Measurements from ENCODE around the gene PJA2. TPM values are rescaled to one million over a fixed set of nuclear protein-coding genes. Genes with fewer than 3 reads are reported as not detected.

Gene PJA2
- total RNA-seq, 2 experiments from 2014 or later: 88.8 to 92.9 TPM

DNA sequence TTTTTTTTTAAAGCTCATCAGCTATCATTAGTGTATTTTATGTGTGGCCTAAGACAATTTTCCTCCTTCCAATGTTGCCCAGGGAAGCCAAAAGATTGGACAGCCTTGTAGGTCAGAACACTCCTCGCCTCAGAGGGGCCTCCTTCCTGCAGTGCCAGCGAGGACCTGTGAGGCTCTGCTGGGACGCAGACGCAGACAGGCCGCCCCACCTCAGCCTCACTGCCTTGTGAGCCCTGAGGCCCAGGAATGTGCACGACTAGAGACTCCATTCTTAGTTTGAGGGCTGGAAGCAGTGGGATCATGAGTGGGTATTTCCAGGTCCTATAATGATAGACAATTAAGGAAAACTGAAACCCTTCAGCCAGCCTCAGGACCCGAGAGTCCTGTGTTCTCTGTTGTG lies 85.4 kb downstream of the PJA2 start:
- peaks cover 11% of the 10 kb centered on the region for H3K36me3 Mint-ChIP-seq (ENCODE audit: low read depth)
- no peaks in the 10 kb centered on the region for H3K27me3 ChIP-seq (ENCODE audit: control insufficient read depth in 1 of 2, insufficient read depth in 2 of 2, low read length in 2 of 2)
- DNase-seq: no peak
- H3K4me3 Mint-ChIP-seq: no peak overlapping the region
- no peaks in the 10 kb centered on the region for H3K4me1 Mint-ChIP-seq (ENCODE audit: low read depth)
- no peak overlapping the region for H3K27ac ChIP-seq (ENCODE audit: low read depth in 1 of 2, low read length in 2 of 2)
- no peak for ATAC-seq (ENCODE audit: poor library complexity)
- H3K4me1 ChIP-seq (ENCODE audit: insufficient read depth, low read length): no peaks in the 10 kb centered on the region
- CTCF ChIA-PET: no interaction called here
- H3K4me3 ChIP-seq (ENCODE audit: low read length): no peak overlapping the region
- H3K36me3 ChIP-seq (ENCODE audit: insufficient read depth, low read length): no peaks in the 10 kb centered on the region
- no peaks in the 10 kb centered on the region for H3K9me3 ChIP-seq (ENCODE audit: control insufficient read depth in 1 of 2, insufficient read depth in 1 of 2, low read length in 2 of 2)
- intact Hi-C loops (cut with DNase I, micrococcal nuclease): no loop called here
- H3K27me3 Mint-ChIP-seq: no peaks in the 10 kb centered on the region
- POLR2A ChIA-PET: no interaction called here
- H3K9me3 Mint-ChIP-seq: no peaks in the 10 kb centered on the region
- no peak overlapping the region for H3K27ac Mint-ChIP-seq
- TF ChIP-seq, protein P1, sequence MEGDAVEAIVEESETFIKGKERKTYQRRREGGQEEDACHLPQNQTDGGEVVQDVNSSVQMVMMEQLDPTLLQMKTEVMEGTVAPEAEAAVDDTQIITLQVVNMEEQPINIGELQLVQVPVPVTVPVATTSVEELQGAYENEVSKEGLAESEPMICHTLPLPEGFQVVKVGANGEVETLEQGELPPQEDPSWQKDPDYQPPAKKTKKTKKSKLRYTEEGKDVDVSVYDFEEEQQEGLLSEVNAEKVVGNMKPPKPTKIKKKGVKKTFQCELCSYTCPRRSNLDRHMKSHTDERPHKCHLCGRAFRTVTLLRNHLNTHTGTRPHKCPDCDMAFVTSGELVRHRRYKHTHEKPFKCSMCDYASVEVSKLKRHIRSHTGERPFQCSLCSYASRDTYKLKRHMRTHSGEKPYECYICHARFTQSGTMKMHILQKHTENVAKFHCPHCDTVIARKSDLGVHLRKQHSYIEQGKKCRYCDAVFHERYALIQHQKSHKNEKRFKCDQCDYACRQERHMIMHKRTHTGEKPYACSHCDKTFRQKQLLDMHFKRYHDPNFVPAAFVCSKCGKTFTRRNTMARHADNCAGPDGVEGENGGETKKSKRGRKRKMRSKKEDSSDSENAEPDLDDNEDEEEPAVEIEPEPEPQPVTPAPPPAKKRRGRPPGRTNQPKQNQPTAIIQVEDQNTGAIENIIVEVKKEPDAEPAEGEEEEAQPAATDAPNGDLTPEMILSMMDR (IDR thresholded peaks at IDR 0.05): no peak

- no peaks in the 10 kb centered on the region for H3K9me3 ChIP-seq (ENCODE audit: control insufficient read depth in 1 of 2, insufficient read depth in 1 of 2, low read length in 2 of 2)
- no peak for ATAC-seq (ENCODE audit: poor library complexity)
- no peaks in the 10 kb centered on the region for H3K4me1 Mint-ChIP-seq (ENCODE audit: low read depth)
- TF ChIP-seq, protein P1 (IDR thresholded peaks at IDR 0.05): no peak
- no peak overlapping the region for H3K4me3 ChIP-seq (ENCODE audit: low read length)
- H3K4me1 ChIP-seq (ENCODE audit: insufficient read depth, low read length): no peaks in the 10 kb centered on the region
- no peaks in the 10 kb centered on the region for H3K27me3 ChIP-seq (ENCODE audit: control insufficient read depth in 1 of 2, insufficient read depth in 2 of 2, low read length in 2 of 2)
- no peak overlapping the region for H3K27ac Mint-ChIP-seq
- no peaks in the 10 kb centered on the region for H3K27me3 Mint-ChIP-seq
- H3K9me3 Mint-ChIP-seq: no peaks in the 10 kb centered on the region
- DNase-seq: no peak
- H3K4me3 Mint-ChIP-seq: no peak overlapping the region
- CTCF ChIA-PET: no interaction called here
- no peaks in the 10 kb centered on the region for H3K36me3 ChIP-seq (ENCODE audit: insufficient read depth, low read length)
- intact Hi-C loops (cut with DNase I, micrococcal nuclease): no loop called here
- no peak overlapping the region for H3K27ac ChIP-seq (ENCODE audit: low read depth in 1 of 2, low read length in 2 of 2)
- peaks cover 11% of the 10 kb centered on the region for H3K36me3 Mint-ChIP-seq (ENCODE audit: low read depth)
- POLR2A ChIA-PET: no interaction called here
Measured at GRCh38 chr5:109322694-109323093, 87.1 kb downstream of the PJA2 start.

DNA sequence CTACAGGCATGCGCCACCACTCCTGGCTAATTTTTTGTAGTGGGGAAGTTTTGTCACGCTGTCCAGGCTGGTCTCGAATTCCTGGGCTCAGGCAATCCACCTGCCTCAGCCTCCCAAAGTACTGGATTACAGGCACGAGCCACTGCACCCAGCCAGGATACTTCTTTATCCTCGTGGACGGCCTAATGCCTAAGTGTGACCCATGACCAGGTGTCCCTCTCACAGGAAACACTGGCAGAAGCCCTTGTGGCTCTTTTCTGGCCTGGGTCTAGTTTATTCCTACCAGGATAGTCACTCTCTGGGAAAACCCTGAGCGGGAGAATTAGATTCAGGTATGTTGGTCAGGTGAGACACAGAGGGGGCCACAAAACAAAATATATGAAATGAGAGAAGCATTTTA lies 90.4 kb downstream of the PJA2 start:
- intact Hi-C loops (cut with DNase I, micrococcal nuclease): no loop called here
- H3K4me1 ChIP-seq (ENCODE audit: insufficient read depth, low read length): no peaks in the 10 kb centered on the region
- no peaks in the 10 kb centered on the region for H3K27me3 ChIP-seq (ENCODE audit: control insufficient read depth in 1 of 2, insufficient read depth in 2 of 2, low read length in 2 of 2)
- POLR2A ChIA-PET: no interaction called here
- H3K9me3 ChIP-seq (ENCODE audit: control insufficient read depth in 1 of 2, insufficient read depth in 1 of 2, low read length in 2 of 2): no peaks in the 10 kb centered on the region
- no peak overlapping the region for H3K4me3 ChIP-seq (ENCODE audit: low read length)
- no peak overlapping the region for H3K27ac ChIP-seq (ENCODE audit: low read depth in 1 of 2, low read length in 2 of 2)
- TF ChIP-seq, protein P1 (IDR thresholded peaks at IDR 0.05): no peak
- no peaks in the 10 kb centered on the region for H3K36me3 ChIP-seq (ENCODE audit: insufficient read depth, low read length)
- DNase-seq: no peak
- H3K27me3 Mint-ChIP-seq: no peaks in the 10 kb centered on the region
- no peaks in the 10 kb centered on the region for H3K4me1 Mint-ChIP-seq (ENCODE audit: low read depth)
- no peaks in the 10 kb centered on the region for H3K36me3 Mint-ChIP-seq (ENCODE audit: low read depth)
- CTCF ChIA-PET: no interaction called here
- no peak overlapping the region for H3K4me3 Mint-ChIP-seq
- H3K9me3 Mint-ChIP-seq: no peaks in the 10 kb centered on the region
- no peak overlapping the region for H3K27ac Mint-ChIP-seq
- no peak for ATAC-seq (ENCODE audit: poor library complexity)

Data from CD4-positive, alpha-beta T cell (primary cell).